OCI-LY7 (cell line): ENCODE results near the gene RNF145. TPM values are rescaled to one million over a fixed set of nuclear protein-coding genes. Genes with fewer than 3 reads are reported as not detected.

Experiments used
- BruUV-seq: library from RNA; stranded (reverse); fragments of 400-500 nt; replicated peaks from 2 replicates; lab custom pipeline; 2021; lab: Mats Ljungman, UMichigan
- CTCF ChIA-PET: fragments of 300-600 bp; sonication (Branson Sonifier 250); formaldehyde crosslinking; loops from one replicate; lab custom pipeline; 2022; ENCODE audit warnings: antibody characterized with exemption; ENCODE audit not compliant: unreplicated experiment; lab: Charles Lee
- POLR2A ChIA-PET: fragments of 300-600 bp; sonication (Branson Sonifier 250); formaldehyde crosslinking; loops from one replicate; lab custom pipeline; 2022; ENCODE audit warnings: antibody characterized with exemption; lab: Charles Lee
- DNase-seq: peaks from one replicate; pipeline ENCODE4 v3.0.0-alpha.2; 2015; ENCODE audit warnings: low spot score
- H2AFZ ChIP-seq: fragments of 200-600 bp; sonication (generic), shearing (Covaris generic); 2 replicates; pipeline ENCODE4 v1.6.1; 2014; ENCODE audit warnings: mild to moderate bottlenecking, antibody characterized with exemption, low read length, moderate library complexity
- H3K27ac ChIP-seq: fragments of 200-600 bp; sonication (generic); 2 replicates; pipeline ENCODE4 v1.5.1; 2014; ENCODE audit warnings: mixed run types, low read depth, mild to moderate bottlenecking, moderate library complexity, low read length, inconsistent platforms; ENCODE audit not compliant: poor library complexity, severe bottlenecking
- H3K36me3 ChIP-seq: fragments of 200-600 bp; sonication (generic); 2 replicates; pipeline ENCODE4 v1.6.1; 2014; ENCODE audit warnings: mild to moderate bottlenecking, antibody characterized with exemption, low read length, moderate library complexity, mixed read lengths; ENCODE audit not compliant: insufficient read depth
- H3K4me1 ChIP-seq: fragments of 200-600 bp; sonication (generic); 2 replicates; pipeline ENCODE4 v1.5.1; 2014; ENCODE audit warnings: mild to moderate bottlenecking, low read length; ENCODE audit not compliant: insufficient read depth, poor library complexity, severe bottlenecking
- H3K4me2 ChIP-seq: fragments of 200-600 bp; sonication (generic); 2 replicates; pipeline ENCODE4 v1.6.1; 2014; ENCODE audit warnings: mild to moderate bottlenecking, low read length
- H3K4me3 ChIP-seq: fragments of 200-600 bp; sonication (generic); 2 replicates; pipeline ENCODE4 v1.5.1; 2014; ENCODE audit warnings: mild to moderate bottlenecking, low read depth, low read length; ENCODE audit not compliant: poor library complexity, severe bottlenecking
- H3K79me2 ChIP-seq: fragments of 200-600 bp; sonication (generic); 2 replicates; pipeline ENCODE4 v1.6.1; 2016; ENCODE audit warnings: low read depth, mild to moderate bottlenecking, low read length, moderate library complexity, mixed read lengths; ENCODE audit not compliant: insufficient read depth
- H3K9me2 ChIP-seq: fragments of 200-600 bp; sonication (generic); 2 replicates; pipeline ENCODE4 v1.6.1; 2016; ENCODE audit warnings: mild to moderate bottlenecking, low read length, mixed read lengths; ENCODE audit not compliant: insufficient read depth
- H3K9me3 ChIP-seq: fragments of 200-600 bp; sonication (generic); 2 replicates; pipeline ENCODE4 v1.6.1; 2014; ENCODE audit warnings: mild to moderate bottlenecking, mixed run types, low read length, mixed read lengths
- H4K20me1 ChIP-seq: fragments of 200-600 bp; sonication (generic); 2 replicates; pipeline ENCODE4 v1.6.1; 2014; ENCODE audit warnings: mild to moderate bottlenecking, antibody characterized with exemption, low read length, moderate library complexity, mixed read lengths; ENCODE audit not compliant: insufficient read depth
- CTCF ChIP-seq: fragments of 200-600 bp; sonication (generic); conservative IDR thresholded peaks from 2 replicates; pipeline ENCODE4 v1.5.1; 2014; ENCODE audit warnings: mild to moderate bottlenecking, antibody characterized with exemption, low read length, moderate library complexity, mixed read lengths
- EZH2phosphoT487 ChIP-seq: fragments of 200-600 bp; sonication (generic); IDR thresholded peaks from 2 replicates; pipeline ENCODE4 v1.6.1; 2018; ENCODE audit warnings: low read depth, borderline replicate concordance, mild to moderate bottlenecking, mixed run types, antibody characterized with exemption, low read length, moderate library complexity, mixed read lengths
- intact Hi-C: fragments of 100-400 bp; cut with micrococcal nuclease; formaldehyde crosslinking; loops from one replicate; pipeline ENCODE4 v1.10.0; 2022; ENCODE audit not compliant: unreplicated experiment
- total RNA-seq, 2 experiments: library from RNA; depleted of rRNA in 1 of 2; stranded (reverse); fragments of >200 nt in 1 of 2; shearing (Covaris generic) in 1 of 2; gene quantifications; 2 replicates each; pipeline ENCODE4 v1.2.3, GENCODE V29; 2014 to 2022

Gene RNF145
- total RNA-seq, 2 experiments from 2014 or later: 18.6 to 34.9 TPM

- Histone ChIP-seq H3K4me1 (peaks cover 21% of the 10 kb centered on the region), H3K4me3 (no peak overlapping the region), H3K36me3 (no peaks in the 10 kb centered on the region), H2AFZ (no peak overlapping the region), H3K9me2 (no peaks in the 10 kb centered on the region), H3K9me3 (no peaks in the 10 kb centered on the region), H4K20me1 (no peaks in the 10 kb centered on the region), H3K27ac (no peak overlapping the region), H3K4me2 (no peak overlapping the region), H3K79me2 (no peaks in the 10 kb centered on the region)
- BruUV-seq: no TSS peak
- ChIA-PET POLR2A (interaction anchor here (0.6 to 1.1 kb wide), 5 partner anchors 9 to 861 kb away, joined by 3 to 4 read pairs (median 3); no protein-coding TSS in a partner anchor), CTCF (no interaction called here)
- TF ChIP-seq EZH2phosphoT487 (no peak), CTCF (no peak)
- intact Hi-C loops: no loop called here
- no peak for DNase-seq
Observed at GRCh38 chr5:159214486-159215271, 5.3 kb upstream of the RNF145 start.

- Histone ChIP-seq H3K27ac (no peak overlapping the region), H4K20me1 (no peaks in the 10 kb centered on the region), H2AFZ (no peak overlapping the region), H3K4me3 (no peak overlapping the region), H3K4me2 (no peak overlapping the region), H3K79me2 (peaks cover 7% of the 10 kb centered on the region; the same call in 1 of the 2 replicates), H3K4me1 (peaks cover 23% of the 10 kb centered on the region), H3K36me3 (no peaks in the 10 kb centered on the region), H3K9me2 (no peaks in the 10 kb centered on the region), H3K9me3 (no peaks in the 10 kb centered on the region)
- intact Hi-C loops: no loop called here
- TF ChIP-seq CTCF: no peak
- TF ChIP-seq EZH2phosphoT487: no peak
- ChIA-PET POLR2A (interaction anchor here (1.0 to 1.5 kb wide), 2 partner anchors 21 to 203 kb away, joined by 3 read pairs; no protein-coding TSS in a partner anchor), CTCF (no interaction called here)
- DNase-seq: no peak
- no TSS peak for BruUV-seq
Observed at GRCh38 chr5:159212657-159213462, 3.5 kb upstream of the RNF145 start.
